NB4 (cell line): ENCODE measurements around the gene MFN2.

ENCODE experiments used
- DNase-seq: peaks from one replicate; pipeline ENCODE4 v3.0.0; 2010; ENCODE audit warnings: low read depth
- H3K4me3 ChIP-seq: one replicate; pipeline ENCODE4 v1.5.1; 2011; ENCODE audit warnings: mild to moderate bottlenecking, low read depth, low read length, moderate library complexity
- MAX ChIP-seq: IDR thresholded peaks from 2 replicates; pipeline ENCODE4 v1.6.1; 2011; ENCODE audit warnings: low read depth, low read length
- MYC ChIP-seq: IDR thresholded peaks from 2 replicates; pipeline ENCODE4 v1.6.1; 2011; ENCODE audit warnings: low read depth, low read length
- POLR2A ChIP-seq: IDR thresholded peaks from 2 replicates; pipeline ENCODE4 v1.6.1; 2011; ENCODE audit warnings: mild to moderate bottlenecking; ENCODE audit not compliant: insufficient read length; ENCODE audit errors: extremely low read depth
- TF ChIP-seq, protein P1 (sequence below): IDR thresholded peaks from one replicate; pipeline ENCODE4 v1.5.1; 2012; ENCODE audit warnings: low read depth, low read length

Gene MFN2

DNA sequence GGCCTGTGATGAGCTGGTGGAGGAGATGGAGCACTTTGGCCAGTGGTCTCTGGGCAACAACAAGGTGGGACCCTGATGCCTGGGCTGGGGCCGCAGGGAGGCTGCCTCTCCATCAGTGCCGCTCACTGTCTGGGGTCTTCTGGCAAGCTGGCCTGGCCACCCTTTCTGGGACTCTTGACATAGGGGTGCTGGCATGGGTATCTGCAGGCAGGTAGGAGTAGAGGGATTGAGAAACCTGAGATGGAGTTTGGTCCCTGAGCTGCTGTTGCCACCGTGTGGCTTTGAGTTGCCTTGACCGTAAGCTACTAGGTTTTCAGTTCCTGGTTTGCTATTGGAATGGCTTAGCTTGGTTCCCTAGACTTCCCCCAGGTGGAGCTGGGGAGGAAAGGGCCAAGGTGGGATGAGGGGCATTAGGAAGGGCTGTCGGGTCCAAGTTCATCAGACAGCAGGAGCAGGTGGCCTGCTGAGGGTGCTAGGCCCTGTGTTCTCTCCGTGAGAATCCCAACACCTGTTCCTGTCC is 13.2 kb upstream of the MFN2 start:
- peak; percentile 49 for DNase-seq
- TF ChIP-seq POLR2A = no peak
- TF ChIP-seq, protein P1, sequence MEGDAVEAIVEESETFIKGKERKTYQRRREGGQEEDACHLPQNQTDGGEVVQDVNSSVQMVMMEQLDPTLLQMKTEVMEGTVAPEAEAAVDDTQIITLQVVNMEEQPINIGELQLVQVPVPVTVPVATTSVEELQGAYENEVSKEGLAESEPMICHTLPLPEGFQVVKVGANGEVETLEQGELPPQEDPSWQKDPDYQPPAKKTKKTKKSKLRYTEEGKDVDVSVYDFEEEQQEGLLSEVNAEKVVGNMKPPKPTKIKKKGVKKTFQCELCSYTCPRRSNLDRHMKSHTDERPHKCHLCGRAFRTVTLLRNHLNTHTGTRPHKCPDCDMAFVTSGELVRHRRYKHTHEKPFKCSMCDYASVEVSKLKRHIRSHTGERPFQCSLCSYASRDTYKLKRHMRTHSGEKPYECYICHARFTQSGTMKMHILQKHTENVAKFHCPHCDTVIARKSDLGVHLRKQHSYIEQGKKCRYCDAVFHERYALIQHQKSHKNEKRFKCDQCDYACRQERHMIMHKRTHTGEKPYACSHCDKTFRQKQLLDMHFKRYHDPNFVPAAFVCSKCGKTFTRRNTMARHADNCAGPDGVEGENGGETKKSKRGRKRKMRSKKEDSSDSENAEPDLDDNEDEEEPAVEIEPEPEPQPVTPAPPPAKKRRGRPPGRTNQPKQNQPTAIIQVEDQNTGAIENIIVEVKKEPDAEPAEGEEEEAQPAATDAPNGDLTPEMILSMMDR = peak; percentile 33
- no peak overlapping the region for H3K4me3 ChIP-seq

GRCh38 chr1:11970441-11971185 is 9.6 kb upstream of the MFN2 start:
- no peak overlapping the region for H3K4me3 ChIP-seq
- TF ChIP-seq, protein P1 = no peak
- TF ChIP-seq MAX = no peak
- no peak for TF ChIP-seq POLR2A
- TF ChIP-seq MYC = no peak
- no peak for DNase-seq

DNA sequence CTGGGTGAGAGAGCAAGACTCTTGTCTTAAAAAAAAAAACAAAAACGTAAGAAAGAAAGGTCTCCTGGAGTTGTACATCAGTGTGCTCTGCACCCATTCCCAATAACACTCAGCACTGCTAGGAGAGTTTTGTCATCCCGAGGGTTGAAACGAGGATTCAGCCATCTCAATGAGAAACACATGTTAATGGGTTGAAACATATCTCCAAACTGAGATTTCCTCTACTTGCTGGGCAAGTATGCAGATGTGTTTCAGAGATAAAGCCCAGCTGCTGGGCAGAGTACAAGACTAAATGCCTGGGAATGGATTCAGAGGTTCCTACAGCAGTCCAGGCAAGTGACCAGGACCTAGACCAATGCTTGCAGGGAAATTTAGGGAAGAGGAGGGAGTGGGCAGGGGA is 2.6 kb upstream of the MFN2 start:
- TF ChIP-seq MAX = no peak
- no peak for TF ChIP-seq MYC
- TF ChIP-seq, protein P1 = no peak
- no peak for TF ChIP-seq POLR2A
- H3K4me3 ChIP-seq = no peak overlapping the region
- no peak for DNase-seq

DNA sequence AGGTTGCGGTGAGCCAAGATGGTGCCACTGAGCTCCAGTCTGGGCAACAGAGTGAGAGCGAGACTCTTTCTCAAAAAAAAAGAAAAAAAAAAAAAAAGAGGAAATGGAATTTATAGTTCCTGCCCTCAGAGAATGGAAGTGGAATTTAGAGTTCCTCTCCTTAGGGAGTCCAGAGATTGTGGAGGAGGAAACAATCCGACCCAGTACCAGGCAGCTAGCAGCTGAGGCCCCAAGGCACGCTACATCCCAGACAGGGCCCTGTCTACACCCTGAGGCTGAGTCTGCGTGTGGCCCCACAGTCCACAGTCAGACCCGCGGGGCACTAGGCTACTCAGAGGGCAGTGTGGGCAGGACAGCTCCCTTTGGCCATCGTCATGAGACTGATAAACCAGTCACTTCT is 1.9 kb upstream of the MFN2 start:
- H3K4me3 ChIP-seq = no peak overlapping the region
- peak; percentile 38 for DNase-seq

DNA sequence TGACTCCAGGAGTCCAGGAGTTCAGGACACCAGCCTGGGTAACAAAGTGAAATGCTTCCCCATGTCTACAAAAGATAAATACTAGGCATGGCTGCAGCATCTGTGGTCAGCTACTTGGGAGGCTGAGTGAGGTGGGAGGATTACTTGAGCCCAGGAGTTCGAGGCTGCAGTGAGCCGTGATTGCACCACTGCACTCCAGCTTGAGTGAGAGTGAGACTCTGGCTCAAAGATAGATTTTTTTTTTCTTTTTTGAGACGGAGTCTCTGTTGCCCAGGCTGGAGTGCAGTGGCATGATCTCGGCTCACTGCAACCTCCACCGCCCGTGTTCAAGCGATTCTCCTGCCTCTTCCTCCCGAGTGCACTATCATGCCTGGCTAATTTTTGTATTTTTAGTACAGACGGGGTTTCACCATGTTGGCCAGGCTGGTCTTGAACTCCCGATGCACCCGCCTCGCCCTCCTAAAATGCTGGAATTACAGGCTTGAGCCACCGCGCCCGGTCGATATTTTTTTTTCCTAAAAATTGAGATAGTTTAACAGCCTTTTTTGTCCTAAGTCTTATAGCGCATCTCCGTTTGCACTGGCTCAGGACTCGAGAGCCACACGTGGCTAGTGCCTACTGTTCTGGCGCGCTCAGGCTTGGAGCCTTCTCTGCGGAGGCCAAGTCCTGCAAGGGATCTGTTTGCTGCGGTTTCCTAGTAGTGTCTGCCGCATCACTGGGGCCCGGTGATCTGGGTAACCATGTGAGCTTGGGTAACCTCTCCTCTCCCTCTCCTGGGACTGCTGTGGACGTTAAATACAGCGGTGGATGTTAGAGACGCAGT is 1.0 kb upstream of the MFN2 start:
- no peak for DNase-seq
- H3K4me3 ChIP-seq = peak overlapping the region; percentile 27
- TF ChIP-seq, protein P1 = no peak
- TF ChIP-seq MYC (no peak), POLR2A (no peak), MAX (no peak; the same call in 1 of the 2 replicates)

More for the DNA sequence above, 1.9 kb upstream of the MFN2 start:
- TF ChIP-seq MAX (no peak), MYC (no peak), POLR2A (no peak)
- TF ChIP-seq, protein P1 = no peak
